ENCODE data around the gene CES2. TPM values are rescaled to one million over a fixed set of nuclear protein-coding genes. Genes with fewer than 3 reads are reported as not detected.

CES2 gene, protein sequence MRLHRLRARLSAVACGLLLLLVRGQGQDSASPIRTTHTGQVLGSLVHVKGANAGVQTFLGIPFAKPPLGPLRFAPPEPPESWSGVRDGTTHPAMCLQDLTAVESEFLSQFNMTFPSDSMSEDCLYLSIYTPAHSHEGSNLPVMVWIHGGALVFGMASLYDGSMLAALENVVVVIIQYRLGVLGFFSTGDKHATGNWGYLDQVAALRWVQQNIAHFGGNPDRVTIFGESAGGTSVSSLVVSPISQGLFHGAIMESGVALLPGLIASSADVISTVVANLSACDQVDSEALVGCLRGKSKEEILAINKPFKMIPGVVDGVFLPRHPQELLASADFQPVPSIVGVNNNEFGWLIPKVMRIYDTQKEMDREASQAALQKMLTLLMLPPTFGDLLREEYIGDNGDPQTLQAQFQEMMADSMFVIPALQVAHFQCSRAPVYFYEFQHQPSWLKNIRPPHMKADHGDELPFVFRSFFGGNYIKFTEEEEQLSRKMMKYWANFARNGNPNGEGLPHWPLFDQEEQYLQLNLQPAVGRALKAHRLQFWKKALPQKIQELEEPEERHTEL
- total RNA-seq (10 to 100 TPM; 32.4 to 47.6 (median 37.1) TPM), polyA plus RNA-seq (46.1 TPM)
- long read RNA-seq, donor 1, transcript CES2-211 (12 exons, 3,391 nt): minor isoform, 18 of 158 reads
- long read RNA-seq, donor 1, transcript CES2-201 (12 exons, 3,927 nt): major isoform, 95 of 158 reads
- long read RNA-seq, donor 1, partial matches to known transcripts: 16 of 158 reads
- long read RNA-seq, donor 1, other reads (novel, unspliced or antisense): 27 of 158 reads
- long read RNA-seq, donor 2, transcript CES2-211 (12 exons, 3,391 nt): minor isoform, 6 of 55 reads
- long read RNA-seq, donor 2, transcript CES2-201 (12 exons, 3,927 nt): major isoform, 40 of 55 reads
- long read RNA-seq, donor 2, partial matches to known transcripts: 2 of 55 reads
- long read RNA-seq, donor 2, other reads (novel, unspliced or antisense): 7 of 55 reads
- long read RNA-seq, donor 3, transcript CES2-202 (12 exons, 3,868 nt): minor isoform, 26 of 713 reads
- long read RNA-seq, donor 3, transcript CES2-211 (12 exons, 3,391 nt): minor isoform, 74 of 713 reads
- long read RNA-seq, donor 3, transcript CES2-201 (12 exons, 3,927 nt): major isoform, 444 of 713 reads
- long read RNA-seq, donor 3, partial matches to known transcripts: 41 of 713 reads
- long read RNA-seq, donor 3, other reads (novel, unspliced or antisense): 128 of 713 reads
- long read RNA-seq, donor 4, transcript CES2-211 (12 exons, 3,391 nt): minor isoform, 8 of 57 reads
- long read RNA-seq, donor 4, transcript CES2-201 (12 exons, 3,927 nt): major isoform, 30 of 57 reads
- long read RNA-seq, donor 4, partial matches to known transcripts: 5 of 57 reads
- long read RNA-seq, donor 4, other reads (novel, unspliced or antisense): 12 of 57 reads

DNA sequence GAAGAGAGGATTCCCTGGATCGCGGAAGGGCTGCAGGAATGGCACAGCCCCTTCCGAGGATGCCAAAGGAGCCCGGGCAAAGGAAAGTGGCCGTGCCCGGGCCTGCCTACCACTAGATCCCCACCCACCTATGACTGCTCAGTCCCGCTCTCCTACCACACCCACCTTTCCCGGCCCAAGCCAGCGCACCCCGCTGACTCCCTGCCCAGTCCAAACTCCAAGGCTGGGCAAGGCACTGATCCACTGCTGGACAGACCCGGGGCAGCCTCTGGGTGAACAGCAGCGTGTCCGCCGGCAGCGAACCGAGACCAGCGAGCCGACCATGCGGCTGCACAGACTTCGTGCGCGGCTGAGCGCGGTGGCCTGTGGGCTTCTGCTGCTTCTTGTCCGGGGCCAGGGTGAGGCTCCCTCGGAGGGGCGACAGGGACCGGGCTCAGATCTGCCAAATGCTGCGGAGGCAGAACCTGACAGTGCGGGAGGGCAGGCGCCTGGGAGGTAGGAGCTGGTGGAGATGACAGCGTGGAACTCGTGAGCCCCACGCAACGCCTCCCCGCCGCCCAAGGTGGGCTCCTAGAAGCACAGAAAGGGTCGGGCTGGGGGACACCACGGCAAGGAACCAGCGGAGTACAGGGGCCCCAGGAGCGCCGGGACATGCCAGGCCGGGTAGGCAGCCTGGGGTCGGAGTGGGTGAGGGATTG, at the start of gene CES2:
Gene CES2, plus strand, starts transcription at position 203 of the 698 bp plus-strand sequence. Its CDS starts 120 bp downstream, at position 323.
- Histone ChIP-seq H3K4me3 (ENCODE audit: low read length) (peak within 1 kb of the TSS; percentile 62), H3K4me1 (ENCODE audit: control insufficient read depth, insufficient read depth, low read length) (peaks cover 3% of the 10 kb centered on the region), H3K9me3 (ENCODE audit: control insufficient read depth, low read length) (no peaks in the 10 kb centered on the region), H3K27ac (ENCODE audit: low read length) (peak within 1 kb of the TSS; percentile 84), H3K27me3 (ENCODE audit: control insufficient read depth, insufficient read depth) (no peaks in the 10 kb centered on the region)
- ATAC-seq (peak; percentile 61 to 65), DNase-seq (peak; percentile 60 to 78 (median 74))
- WGBS: 21% methylated on average over 44 of the region's 44 CpGs
- intact Hi-C loops (cut with DNase I): no loop called here

DNA sequence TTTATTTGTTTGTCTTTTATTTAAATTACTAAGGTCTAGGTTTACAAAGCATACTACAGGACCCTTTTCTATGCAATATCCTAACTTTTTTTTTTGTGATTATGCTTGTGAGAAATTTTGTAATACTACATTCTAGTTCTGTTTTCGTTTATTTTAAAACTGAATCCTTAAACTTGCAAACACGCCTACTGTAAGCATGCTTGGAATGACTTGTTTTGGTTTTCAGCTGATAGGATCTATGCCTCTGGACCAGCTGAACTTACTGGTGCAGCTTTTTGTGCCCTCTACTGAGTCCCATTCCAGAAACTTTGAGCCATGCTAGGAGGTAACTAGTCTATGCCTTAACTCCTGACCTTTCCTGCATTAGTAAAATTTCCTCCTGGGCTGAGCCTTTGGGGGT, 49.0 kb upstream of the CES2 start:
- WGBS: 81% methylated on average over 2 of the region's 2 CpGs
- ATAC-seq: no peak
- DNase-seq: no peak
- Histone ChIP-seq H3K27me3 (ENCODE audit: control insufficient read depth, insufficient read depth) (no peaks in the 10 kb centered on the region), H3K27ac (ENCODE audit: low read length) (no peak overlapping the region), H3K4me3 (ENCODE audit: low read length) (no peak overlapping the region), H3K4me1 (ENCODE audit: control insufficient read depth, insufficient read depth, low read length) (no peaks in the 10 kb centered on the region), H3K9me3 (ENCODE audit: control insufficient read depth, low read length) (no peaks in the 10 kb centered on the region)
- intact Hi-C loops (cut with DNase I): no loop called here

DNA sequence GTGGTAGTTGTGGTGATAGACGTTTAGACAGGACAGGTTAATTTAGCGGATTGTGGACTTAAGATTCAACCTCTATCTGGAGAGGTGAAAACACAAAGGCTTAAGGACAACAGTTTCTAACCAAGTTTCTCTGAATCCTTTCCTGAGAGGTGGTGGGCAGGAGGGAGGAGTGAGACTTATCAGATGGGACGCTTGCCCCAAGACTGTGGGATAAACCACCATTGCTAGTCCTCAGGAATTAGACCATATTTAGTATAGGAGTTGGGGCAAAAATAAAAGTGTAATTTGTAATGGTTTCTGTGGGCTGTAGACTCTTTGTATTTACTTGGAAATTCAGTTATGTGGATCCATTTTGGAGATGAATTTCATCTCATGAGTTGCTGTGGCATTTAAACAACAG, 48.4 kb upstream of the CES2 start:
- DNase-seq (no peak), ATAC-seq (no peak)
- no peak overlapping the region for H3K27ac ChIP-seq (ENCODE audit: low read length)
- intact Hi-C loops (cut with DNase I): no loop called here
- H3K27me3 ChIP-seq (ENCODE audit: control insufficient read depth, insufficient read depth): no peaks in the 10 kb centered on the region
- H3K9me3 ChIP-seq (ENCODE audit: control insufficient read depth, low read length): no peaks in the 10 kb centered on the region
- no peak overlapping the region for H3K4me3 ChIP-seq (ENCODE audit: low read length)
- no peaks in the 10 kb centered on the region for H3K4me1 ChIP-seq (ENCODE audit: control insufficient read depth, insufficient read depth, low read length)
- WGBS: 75% methylated on average over 3 of the region's 3 CpGs

- DNase-seq (no peak), ATAC-seq (no peak)
- WGBS: 90% methylated on average over 6 of the region's 6 CpGs
- Histone ChIP-seq H3K4me1 (ENCODE audit: control insufficient read depth, insufficient read depth, low read length) (no peaks in the 10 kb centered on the region), H3K4me3 (ENCODE audit: low read length) (no peak overlapping the region), H3K27me3 (ENCODE audit: control insufficient read depth, insufficient read depth) (no peaks in the 10 kb centered on the region), H3K27ac (ENCODE audit: low read length) (no peak overlapping the region), H3K9me3 (ENCODE audit: control insufficient read depth, low read length) (no peaks in the 10 kb centered on the region)
- intact Hi-C loops (cut with DNase I): no loop called here
Measured at GRCh38 chr16:66888647-66889615, 46.4 kb upstream of the CES2 start.

DNA sequence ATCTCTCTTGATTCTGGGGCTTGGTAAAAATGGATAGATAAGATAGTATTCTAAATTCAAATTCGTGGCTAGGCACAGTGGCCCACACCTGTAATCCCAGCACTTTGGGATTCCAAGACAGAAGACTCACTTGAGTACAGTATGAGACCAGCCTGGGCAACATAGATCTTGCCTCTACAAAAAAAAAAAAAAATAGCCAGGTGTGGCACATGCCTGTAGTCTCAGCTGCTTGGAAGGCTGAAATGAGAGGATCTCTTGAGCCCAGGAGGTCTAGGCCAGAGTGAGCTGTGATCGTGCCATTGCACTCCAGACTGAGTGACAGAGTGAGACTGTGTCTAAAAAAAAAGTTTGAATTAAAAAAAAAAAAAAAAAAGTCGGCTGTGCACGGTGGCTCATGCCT, 45.7 kb upstream of the CES2 start:
- no peaks in the 10 kb centered on the region for H3K4me1 ChIP-seq (ENCODE audit: control insufficient read depth, insufficient read depth, low read length)
- no peak for ATAC-seq
- no peak for DNase-seq

GRCh38 chr16:66890799-66891198, 44.5 kb upstream of the CES2 start:
- ATAC-seq (no peak), DNase-seq (no peak)
- intact Hi-C loops (cut with DNase I): loop anchor here in 1 of 4 donors (10.0 kb wide), 1 partner anchor 54 kb away; no protein-coding TSS in a partner anchor
- WGBS: 70% methylated on average over 2 of the region's 2 CpGs
- Histone ChIP-seq H3K9me3 (ENCODE audit: control insufficient read depth, low read length) (no peaks in the 10 kb centered on the region), H3K27me3 (ENCODE audit: control insufficient read depth, insufficient read depth) (no peaks in the 10 kb centered on the region), H3K27ac (ENCODE audit: low read length) (no peak overlapping the region), H3K4me3 (ENCODE audit: low read length) (no peak overlapping the region), H3K4me1 (ENCODE audit: control insufficient read depth, insufficient read depth, low read length) (no peaks in the 10 kb centered on the region)

More for the DNA sequence above, 45.7 kb upstream of the CES2 start:
- no peak overlapping the region for H3K27ac ChIP-seq (ENCODE audit: low read length)
- H3K4me3 ChIP-seq (ENCODE audit: low read length): no peak overlapping the region
- no peaks in the 10 kb centered on the region for H3K27me3 ChIP-seq (ENCODE audit: control insufficient read depth, insufficient read depth)
- H3K9me3 ChIP-seq (ENCODE audit: control insufficient read depth, low read length): no peaks in the 10 kb centered on the region
- 52% methylated on average over 4 of the region's 4 CpGs for WGBS
- intact Hi-C loops (cut with DNase I): loop anchor here in 1 of 4 donors (10.0 kb wide), 1 partner anchor 55 kb away; no protein-coding TSS in a partner anchor

- Histone ChIP-seq H3K4me3 (ENCODE audit: low read length) (no peak overlapping the region), H3K27ac (ENCODE audit: low read length) (no peak overlapping the region), H3K9me3 (ENCODE audit: control insufficient read depth, low read length) (no peaks in the 10 kb centered on the region), H3K4me1 (ENCODE audit: control insufficient read depth, insufficient read depth, low read length) (no peaks in the 10 kb centered on the region), H3K27me3 (ENCODE audit: control insufficient read depth, insufficient read depth) (no peaks in the 10 kb centered on the region)
- ATAC-seq: no peak
- peak in 1 of 3 donors; percentile 16 for DNase-seq
- intact Hi-C loops (cut with DNase I): loop anchor here in 1 of 4 donors (10.0 kb wide), 1 partner anchor 53 kb away; no protein-coding TSS in a partner anchor
- WGBS: 86% methylated on average over 4 of the region's 4 CpGs
Measured at GRCh38 chr16:66891360-66891759, 44.0 kb upstream of the CES2 start.

DNA sequence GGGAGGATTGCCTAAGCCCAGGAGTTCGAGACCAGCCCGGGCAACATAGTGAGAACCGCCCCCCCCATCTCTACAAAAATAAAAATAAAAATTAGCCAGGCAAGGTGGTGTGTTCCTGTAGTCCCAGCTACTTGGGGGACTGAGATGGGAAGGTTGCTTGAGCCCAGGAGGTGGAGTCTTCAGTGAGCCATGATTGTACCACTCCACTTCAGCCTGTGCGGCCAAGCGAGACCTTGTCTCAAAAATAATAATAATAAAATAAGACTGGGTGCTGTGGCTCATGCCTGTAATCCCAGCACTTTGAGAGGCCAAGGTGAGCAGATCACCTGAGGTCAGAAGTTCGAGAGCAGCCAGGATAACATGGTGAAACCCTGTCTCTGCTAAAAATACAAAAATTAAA, 43.5 kb upstream of the CES2 start:
- 93% methylated on average over 6 of the region's 6 CpGs for WGBS
- H3K27me3 ChIP-seq (ENCODE audit: control insufficient read depth, insufficient read depth): no peaks in the 10 kb centered on the region
- H3K4me1 ChIP-seq (ENCODE audit: control insufficient read depth, insufficient read depth, low read length): no peaks in the 10 kb centered on the region
- intact Hi-C loops (cut with DNase I): loop anchor here in 1 of 4 donors (10.0 kb wide), 1 partner anchor 53 kb away; no protein-coding TSS in a partner anchor
- H3K9me3 ChIP-seq (ENCODE audit: control insufficient read depth, low read length): no peaks in the 10 kb centered on the region
- H3K27ac ChIP-seq (ENCODE audit: low read length): no peak overlapping the region
- ATAC-seq (no peak), DNase-seq (no peak)
- no peak overlapping the region for H3K4me3 ChIP-seq (ENCODE audit: low read length)

DNA sequence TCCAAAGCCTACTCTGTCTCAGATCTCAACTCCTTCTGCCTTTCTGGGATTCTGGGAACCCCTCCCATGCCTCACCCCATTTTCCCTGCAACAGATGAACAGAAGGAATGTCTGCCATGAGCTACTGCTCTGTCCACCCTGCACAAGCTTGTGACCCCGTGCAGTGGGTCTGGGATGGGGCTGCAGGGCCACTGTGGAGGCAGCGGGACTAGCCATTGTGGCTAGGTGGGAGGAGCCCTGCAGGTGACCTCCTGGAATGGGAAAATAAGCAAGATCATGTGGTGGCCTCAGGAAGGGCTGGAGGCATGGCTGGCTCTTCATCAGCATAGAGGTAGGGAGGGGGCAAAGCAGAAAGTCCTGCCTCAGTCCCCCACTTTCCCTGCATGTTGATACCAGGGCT, 41.3 kb upstream of the CES2 start:
- no peak for ATAC-seq
- intact Hi-C loops (cut with DNase I): loop anchor here in 1 of 4 donors (10.0 kb wide), 1 partner anchor 51 kb away; no protein-coding TSS in a partner anchor
- WGBS: 80% methylated on average over 2 of the region's 2 CpGs
- Histone ChIP-seq H3K9me3 (ENCODE audit: control insufficient read depth, low read length) (no peaks in the 10 kb centered on the region), H3K4me3 (ENCODE audit: low read length) (no peak overlapping the region), H3K27ac (ENCODE audit: low read length) (no peak overlapping the region), H3K4me1 (ENCODE audit: control insufficient read depth, insufficient read depth, low read length) (peaks cover under 1% of the 10 kb centered on the region), H3K27me3 (ENCODE audit: control insufficient read depth, insufficient read depth) (no peaks in the 10 kb centered on the region)
- no peak for DNase-seq

All from right cardiac atrium (tissue), 5 donors.